ENCODE results near the gene HAND2. TPM values are rescaled to one million over a fixed set of nuclear protein-coding genes. Genes with fewer than 3 reads are reported as not detected.
A peak's percentile ranks its signal among the peaks of the same experiment; 100 is the strongest.

HAND2 gene
- total RNA-seq, 1 experiment from 2014 or later: 2.2 TPM

GRCh38 chr4:173503330-173504180, 26.5 kb downstream of the HAND2 start:
- no peak for DNase-seq (ENCODE audit: low read depth)

GRCh38 chr4:173502282-173502681, 27.7 kb downstream of the HAND2 start:
- no peak for DNase-seq (ENCODE audit: low read depth)

- no peak for DNase-seq (ENCODE audit: low read depth)
These were observed 28.4 kb downstream of the HAND2 start for GRCh38 chr4:173501592-173502150.

- DNase-seq (ENCODE audit: low read depth): no peak
These were observed 29.0 kb downstream of the HAND2 start for GRCh38 chr4:173500841-173501591.

- DNase-seq (ENCODE audit: low read depth): no peak
These were observed 30.1 kb downstream of the HAND2 start for GRCh38 chr4:173499658-173500535.

- DNase-seq (ENCODE audit: low read depth): no peak
These were observed 31.3 kb downstream of the HAND2 start for GRCh38 chr4:173498771-173499170.

GRCh38 chr4:173498023-173498422, 32.0 kb downstream of the HAND2 start:
- DNase-seq (ENCODE audit: low read depth): no peak

GRCh38 chr4:173494013-173494970, 35.7 kb downstream of the HAND2 start:
- peak; percentile 59 for DNase-seq (ENCODE audit: low read depth)

- no peak for DNase-seq (ENCODE audit: low read depth)
These were observed 37.0 kb downstream of the HAND2 start for GRCh38 chr4:173493041-173493440.

- DNase-seq (ENCODE audit: low read depth): no peak
These were observed 37.7 kb downstream of the HAND2 start for GRCh38 chr4:173492315-173492714.

- peak; percentile 46 for DNase-seq (ENCODE audit: low read depth)
These were observed 39.1 kb downstream of the HAND2 start for GRCh38 chr4:173490817-173491528.

GRCh38 chr4:173490256-173490655, 39.8 kb downstream of the HAND2 start:
- DNase-seq (ENCODE audit: low read depth): no peak

- DNase-seq (ENCODE audit: low read depth): peak; percentile 6
These were observed 40.5 kb downstream of the HAND2 start for GRCh38 chr4:173489514-173489913.

- no peak for DNase-seq (ENCODE audit: low read depth)
These were observed 41.4 kb downstream of the HAND2 start for GRCh38 chr4:173488656-173489055.

GRCh38 chr4:173488074-173488473, 42.0 kb downstream of the HAND2 start:
- no peak for DNase-seq (ENCODE audit: low read depth)

- DNase-seq (ENCODE audit: low read depth): no peak
These were observed 43.2 kb downstream of the HAND2 start for GRCh38 chr4:173486714-173487392.

- DNase-seq (ENCODE audit: low read depth): no peak
These were observed 44.9 kb downstream of the HAND2 start for GRCh38 chr4:173485164-173485563.

GRCh38 chr4:173482330-173482931, 47.6 kb downstream of the HAND2 start:
- DNase-seq (ENCODE audit: low read depth): no peak

- no peak for DNase-seq (ENCODE audit: low read depth)
These were observed 51.1 kb downstream of the HAND2 start for GRCh38 chr4:173478913-173479283.
